ENCODE results near the gene OR4P4. TPM values are rescaled to one million over a fixed set of nuclear protein-coding genes. Genes with fewer than 3 reads are reported as not detected.

The OR4P4 gene
- total RNA-seq, 3 donors from 2014 or later: not detected

GRCh38 chr11:55673860-55674259, 38.9 kb downstream of the OR4P4 start:
- DNase-seq (ENCODE audit: low spot score in 2 of 2): no peak
- TF ChIP-seq CTCF (IDR thresholded peaks at IDR 0.05) (no peak), POLR2A (IDR thresholded peaks at IDR 0.05) (no peak), POLR2AphosphoS5 (IDR thresholded peaks at IDR 0.05) (no peak)
- intact Hi-C loops (cut with DNase I; ENCODE audit: low total_unique reads): no loop called here

More at GRCh38 chr11:55673860-55674259, 38.9 kb downstream of the OR4P4 start:
- H3K27me3 ChIP-seq: no peaks in the 10 kb centered on the region
- H3K4me3 ChIP-seq: no peak overlapping the region
- no peaks in the 10 kb centered on the region for H3K9me3 ChIP-seq
- no peak overlapping the region for H3K27ac ChIP-seq
- H3K36me3 ChIP-seq: no peaks in the 10 kb centered on the region
- H3K4me1 ChIP-seq: no peaks in the 10 kb centered on the region

Other genes starting within 250 kb of the OR4P4 start
- gene OR4C15, start 80.6 kb upstream of the OR4P4 start, total RNA-seq: not detected
- gene OR4C16, start 63.0 kb upstream of the OR4P4 start, total RNA-seq: not detected
- not detected for gene OR4C11, start 27.5 kb upstream of the OR4P4 start, total RNA-seq
- not detected for gene OR4S2, start 13.2 kb downstream of the OR4P4 start, total RNA-seq
- gene OR4C6, start 27.1 kb downstream of the OR4P4 start, total RNA-seq: not detected
- gene OR5D13, start 138.3 kb downstream of the OR4P4 start, total RNA-seq: not detected
- gene OR5D14, start 160.4 kb downstream of the OR4P4 start, total RNA-seq: not detected
- not detected for gene OR5L1, start 176.3 kb downstream of the OR4P4 start, total RNA-seq
- gene OR5D18, start 184.5 kb downstream of the OR4P4 start, total RNA-seq: not detected
- not detected for gene OR5L2, start 192.1 kb downstream of the OR4P4 start, total RNA-seq
- gene OR5D16, start 203.6 kb downstream of the OR4P4 start, total RNA-seq: not detected
- gene TRIM51, start 248.2 kb downstream of the OR4P4 start, total RNA-seq: not detected